ENCODE measurements around the gene NENF.

DNA sequence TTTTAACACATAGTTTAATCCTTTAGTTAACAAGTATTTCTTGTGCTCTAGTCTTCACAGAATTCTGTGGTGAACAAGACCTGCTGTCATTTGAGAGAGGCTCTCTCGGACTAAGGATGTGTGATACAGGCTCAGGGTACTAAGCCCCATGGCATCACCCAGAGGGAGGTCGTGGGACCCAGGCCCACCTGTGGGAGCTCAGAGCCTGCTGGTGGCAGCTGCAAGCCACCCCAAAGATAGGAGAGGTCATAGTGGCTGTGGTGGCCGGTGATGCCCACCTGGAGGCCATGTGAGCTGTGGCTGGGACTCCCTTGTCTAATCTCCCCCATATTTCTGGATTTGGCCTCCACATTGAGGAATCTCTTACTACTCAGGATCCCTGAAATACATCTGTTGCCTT, 22.0 kb downstream of the NENF start:
- TF ChIP-seq, protein P1, sequence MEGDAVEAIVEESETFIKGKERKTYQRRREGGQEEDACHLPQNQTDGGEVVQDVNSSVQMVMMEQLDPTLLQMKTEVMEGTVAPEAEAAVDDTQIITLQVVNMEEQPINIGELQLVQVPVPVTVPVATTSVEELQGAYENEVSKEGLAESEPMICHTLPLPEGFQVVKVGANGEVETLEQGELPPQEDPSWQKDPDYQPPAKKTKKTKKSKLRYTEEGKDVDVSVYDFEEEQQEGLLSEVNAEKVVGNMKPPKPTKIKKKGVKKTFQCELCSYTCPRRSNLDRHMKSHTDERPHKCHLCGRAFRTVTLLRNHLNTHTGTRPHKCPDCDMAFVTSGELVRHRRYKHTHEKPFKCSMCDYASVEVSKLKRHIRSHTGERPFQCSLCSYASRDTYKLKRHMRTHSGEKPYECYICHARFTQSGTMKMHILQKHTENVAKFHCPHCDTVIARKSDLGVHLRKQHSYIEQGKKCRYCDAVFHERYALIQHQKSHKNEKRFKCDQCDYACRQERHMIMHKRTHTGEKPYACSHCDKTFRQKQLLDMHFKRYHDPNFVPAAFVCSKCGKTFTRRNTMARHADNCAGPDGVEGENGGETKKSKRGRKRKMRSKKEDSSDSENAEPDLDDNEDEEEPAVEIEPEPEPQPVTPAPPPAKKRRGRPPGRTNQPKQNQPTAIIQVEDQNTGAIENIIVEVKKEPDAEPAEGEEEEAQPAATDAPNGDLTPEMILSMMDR (IDR thresholded peaks at IDR 0.05): no peak
- TF ChIP-seq POLR2A (IDR thresholded peaks at IDR 0.05) (no peak), POLR2AphosphoS5 (IDR thresholded peaks at IDR 0.05) (no peak)
